Measurements from ENCODE around the gene ARHGAP42.

- TF ChIP-seq CTCF (IDR thresholded peaks at IDR 0.05; ENCODE audit: low read depth, low read length, poor library complexity, severe bottlenecking) (no peak), EZH2phosphoT487 (IDR thresholded peaks at IDR 0.05; ENCODE audit: borderline replicate concordance, low read length) (no peak)
Observed at GRCh38 chr11:100922121-100922520, 235.0 kb downstream of the ARHGAP42 start.
